Measurements from ENCODE around the gene FBXL22. TPM values are rescaled to one million over a fixed set of nuclear protein-coding genes. Genes with fewer than 3 reads are reported as not detected.

Gene FBXL22
- total and polyA plus RNA-seq, 2 donors (not counting 1 experiment from before 2014, with no cell fraction given), result 0.30 to 2.5 TPM

- Histone ChIP-seq H3K4me2 (replicated peaks; ENCODE audit: low read depth, low read length, poor library complexity, severe bottlenecking) (no peak overlapping the region), H4K20me1 (ENCODE audit: control insufficient read depth, insufficient read depth, low read length, poor library complexity, severe bottlenecking) (no peaks in the 10 kb centered on the region), H3K4me1 (ENCODE audit: control insufficient read depth in 2 of 2, insufficient read depth in 2 of 2, low read length in 2 of 2) (no peaks in the 10 kb centered on the region), H3K9ac (ENCODE audit: low read length) (no peak overlapping the region), H2AFZ (ENCODE audit: insufficient read depth, low read depth, low read length, poor library complexity, severe bottlenecking) (no peak overlapping the region), H3K27ac (ENCODE audit: low read length in 2 of 2) (no peak overlapping the region), H3K4me3 (ENCODE audit: control extremely low read depth in 1 of 5, extremely low read depth in 1 of 5, insufficient read depth in 1 of 5, low read depth in 2 of 5, low read length in 4 of 5) (no peak overlapping the region), H3K79me2 (ENCODE audit: control insufficient read depth, insufficient read depth, low read length) (peaks cover 30% of the 10 kb centered on the region), H3K27me3 (replicated peaks in 1 of 4; ENCODE audit: control extremely low read depth in 1 of 4, control insufficient read depth in 3 of 4, insufficient read depth in 4 of 4, low read length in 3 of 4) (no peaks in the 10 kb centered on the region), H3K9me3 (ENCODE audit: control extremely low read depth in 1 of 3, control insufficient read depth in 2 of 3, insufficient read depth in 1 of 3, low read length in 2 of 3) (peaks cover 0 to 1% (median 0%) of the 10 kb centered on the region in 3 donors), H3K36me3 (replicated peaks in 1 of 2; ENCODE audit: control extremely low read depth in 1 of 2, control insufficient read depth in 1 of 2, extremely low read depth in 1 of 2, insufficient read depth in 2 of 2, low read length in 1 of 2) (peaks cover 16 to 89% of the 10 kb centered on the region in 2 experiments)
- ChIA-PET POLR2A (no interaction called here), CTCF (interaction anchor here (1.6 to 3.4 kb wide), 2 partner anchors 94 to 97 kb away, joined by 6 to 14 read pairs; no protein-coding TSS in a partner anchor)
- no peaks in the 10 kb centered on the region for H3K9me3 Mint-ChIP-seq (ENCODE audit: insufficient read depth)
- DNase-seq (no peak), ATAC-seq (ENCODE audit: low read depth) (no peak)
- H3K27me3 Mint-ChIP-seq, result no peaks in the 10 kb centered on the region
- TF ChIP-seq EZH2 (IDR thresholded peaks at IDR 0.05; ENCODE audit: borderline replicate concordance, insufficient read depth, low read depth, low read length, poor library complexity, severe bottlenecking), result no peak
- TF ChIP-seq CTCF (IDR thresholded peaks at IDR 0.05), result no peak
- H3K4me3 Mint-ChIP-seq, result no peak overlapping the region
- intact Hi-C loops (cut with micrococcal nuclease), result no loop called here
- H3K4me1 Mint-ChIP-seq, result peaks cover 15% of the 10 kb centered on the region
- WGBS (ENCODE audit: insufficient coverage), result 98% methylated on average over 5 of the region's 6 CpGs
- H3K27ac Mint-ChIP-seq, result peak overlapping the region; percentile 53
These were observed 36.3 kb upstream of the FBXL22 start for GRCh38 chr15:63560741-63561448.

GRCh38 chr15:63564093-63564492, 33.1 kb upstream of the FBXL22 start:
- no peak overlapping the region for H3K4me2 ChIP-seq (replicated peaks; ENCODE audit: low read depth, low read length, poor library complexity, severe bottlenecking)
- Mint-ChIP-seq H3K4me3 (no peak overlapping the region), H3K4me1 (peaks cover 15% of the 10 kb centered on the region), H3K27me3 (no peaks in the 10 kb centered on the region), H3K9me3 (ENCODE audit: insufficient read depth) (no peaks in the 10 kb centered on the region), H3K27ac (no peak overlapping the region)
- WGBS (ENCODE audit: insufficient coverage), result 67% methylated on average over 2 of the region's 3 CpGs
- no peaks in the 10 kb centered on the region for H3K27me3 ChIP-seq (replicated peaks in 1 of 4; ENCODE audit: control extremely low read depth in 1 of 4, control insufficient read depth in 3 of 4, insufficient read depth in 4 of 4, low read length in 3 of 4)
- peaks cover 24% of the 10 kb centered on the region for H3K79me2 ChIP-seq (ENCODE audit: control insufficient read depth, insufficient read depth, low read length)
- H3K4me1 ChIP-seq (ENCODE audit: control insufficient read depth in 2 of 2, insufficient read depth in 2 of 2, low read length in 2 of 2), result no peaks in the 10 kb centered on the region
- ATAC-seq (ENCODE audit: low read depth) (no peak), DNase-seq (no peak)
- no peak overlapping the region for H2AFZ ChIP-seq (ENCODE audit: insufficient read depth, low read depth, low read length, poor library complexity, severe bottlenecking)
- TF ChIP-seq EZH2 (IDR thresholded peaks at IDR 0.05; ENCODE audit: borderline replicate concordance, insufficient read depth, low read depth, low read length, poor library complexity, severe bottlenecking) (no peak), CTCF (IDR thresholded peaks at IDR 0.05) (no peak)
- H3K9me3 ChIP-seq (ENCODE audit: control extremely low read depth in 1 of 3, control insufficient read depth in 2 of 3, insufficient read depth in 1 of 3, low read length in 2 of 3), result no peaks in the 10 kb centered on the region
- H3K27ac ChIP-seq (ENCODE audit: low read length in 2 of 2), result peak overlapping the region in 1 of 2 donors; percentile 51
- H3K9ac ChIP-seq (ENCODE audit: low read length), result no peak overlapping the region
- no peak overlapping the region for H3K4me3 ChIP-seq (ENCODE audit: control extremely low read depth in 1 of 5, extremely low read depth in 1 of 5, insufficient read depth in 1 of 5, low read depth in 2 of 5, low read length in 4 of 5)
- POLR2A ChIA-PET, result no interaction called here
- H3K36me3 ChIP-seq (replicated peaks in 1 of 2; ENCODE audit: control extremely low read depth in 1 of 2, control insufficient read depth in 1 of 2, extremely low read depth in 1 of 2, insufficient read depth in 2 of 2, low read length in 1 of 2), result peaks cover 10 to 71% of the 10 kb centered on the region in 2 experiments
- intact Hi-C loops (cut with micrococcal nuclease), result no loop called here
- CTCF ChIA-PET, result interaction anchor here (1.5 to 2.2 kb wide), 4 partner anchors 35 to 97 kb away, joined by 4 to 10 read pairs (median 6); no protein-coding TSS in a partner anchor
- no peaks in the 10 kb centered on the region for H4K20me1 ChIP-seq (ENCODE audit: control insufficient read depth, insufficient read depth, low read length, poor library complexity, severe bottlenecking)
